NCI-H1048 (cell line): ENCODE measurements around the gene ATP8B1.

Experiments
- DNase-seq: peaks from one replicate; lab custom pipeline; 2025; lab: John Stamatoyannopoulos, UW

Gene ATP8B1

GRCh38 chr18:57819119-57819518, 16.0 kb upstream of the ATP8B1 start:
- no peak for DNase-seq

GRCh38 chr18:57816208-57816954, 13.3 kb upstream of the ATP8B1 start:
- no peak for DNase-seq

GRCh38 chr18:57814555-57814954, 11.4 kb upstream of the ATP8B1 start:
- no peak for DNase-seq

- DNase-seq, result no peak
Observed at GRCh38 chr18:57813245-57813644, 10.1 kb upstream of the ATP8B1 start.

GRCh38 chr18:57812126-57812477, 9.0 kb upstream of the ATP8B1 start:
- DNase-seq, result no peak

GRCh38 chr18:57811477-57812125, 8.5 kb upstream of the ATP8B1 start:
- DNase-seq, result no peak

- DNase-seq, result no peak
Observed at GRCh38 chr18:57809190-57809589, 6.1 kb upstream of the ATP8B1 start.

- DNase-seq, result peak; percentile 33
Observed at GRCh38 chr18:57807336-57808117, 4.4 kb upstream of the ATP8B1 start.

GRCh38 chr18:57806978-57807285, 3.8 kb upstream of the ATP8B1 start:
- DNase-seq, result no peak

- DNase-seq, result no peak
Observed at GRCh38 chr18:57806201-57806977, 3.3 kb upstream of the ATP8B1 start.

- DNase-seq, result no peak
Observed at GRCh38 chr18:57805117-57805516, 2.0 kb upstream of the ATP8B1 start.

- no peak for DNase-seq
Observed at GRCh38 chr18:57804557-57804956, 1.4 kb upstream of the ATP8B1 start.

GRCh38 chr18:57802213-57803102, 657 bp downstream of the ATP8B1 start:
- DNase-seq, result no peak

- no peak for DNase-seq
Observed at GRCh38 chr18:57801761-57802212, 1.3 kb downstream of the ATP8B1 start.

GRCh38 chr18:57801325-57801724, 1.8 kb downstream of the ATP8B1 start:
- DNase-seq, result no peak

GRCh38 chr18:57798713-57799373, 4.3 kb downstream of the ATP8B1 start:
- no peak for DNase-seq

- DNase-seq, result no peak
Observed at GRCh38 chr18:57797209-57797651, 5.9 kb downstream of the ATP8B1 start.

- DNase-seq, result no peak
Observed at GRCh38 chr18:57794951-57795728, 8.0 kb downstream of the ATP8B1 start.

GRCh38 chr18:57793302-57793986, 9.7 kb downstream of the ATP8B1 start:
- DNase-seq, result no peak
